GM12878 (cell line): Measurements from ENCODE around the gene ZNF154.

Experiments
- ATF2 ChIP-seq: IDR thresholded peaks from 2 replicates; pipeline ENCODE4 v1.6.1; 2012; ENCODE audit warnings: low read length, inconsistent platforms
- ATF7 ChIP-seq: fragments of 450-650 bp; IDR thresholded peaks from 2 replicates; pipeline ENCODE4 v1.6.1; 2016; ENCODE audit warnings: low read depth, mild to moderate bottlenecking
- CEBPB ChIP-seq, 2 experiments: fragments of 150-350 bp in 1 of 2; IDR thresholded peaks; 2 replicates each; pipeline ENCODE4 v1.6.1; 2012 to 2014; ENCODE audit warnings: low read depth in 2 of 2, low read length in 2 of 2, borderline replicate concordance in 1 of 2, inconsistent platforms in 1 of 2
- CTCF ChIP-seq, 3 experiments: IDR thresholded peaks in 2 of 3; conservative IDR thresholded peaks in 1 of 3; 2 replicates each; pipeline ENCODE4 v1.5.1; 2011; ENCODE audit warnings: low read depth in 3 of 3, low read length in 3 of 3, mild to moderate bottlenecking in 3 of 3, control low read depth in 2 of 3, moderate library complexity in 2 of 3, inconsistent platforms in 1 of 3, mixed read lengths in 1 of 3; ENCODE audit not compliant: control insufficient read depth in 2 of 3, insufficient read depth in 1 of 3; ENCODE audit errors: extremely low read depth in 1 of 3
- KAT2A ChIP-seq: conservative IDR thresholded peaks from 2 replicates; pipeline ENCODE4 v1.6.1; 2011; ENCODE audit warnings: low read depth, low read length; ENCODE audit not compliant: control insufficient read depth
- MAX ChIP-seq: IDR thresholded peaks from 2 replicates; pipeline ENCODE4 v1.6.1; 2012; ENCODE audit warnings: low read depth, low read length, improper control_type of control experiment
- MYC ChIP-seq: IDR thresholded peaks from 2 replicates; pipeline ENCODE4 v1.6.1; 2011; ENCODE audit warnings: mild to moderate bottlenecking, low read length, moderate library complexity, inconsistent platforms; ENCODE audit not compliant: insufficient read depth, insufficient replicate concordance, insufficient read length, severe bottlenecking
- NFXL1 ChIP-seq: fragments of 450-650 bp; IDR thresholded peaks from 2 replicates; pipeline ENCODE4 v1.6.1; 2017; ENCODE audit warnings: antibody characterized with exemption, mild to moderate bottlenecking, borderline replicate concordance
- POLR2AphosphoS5 ChIP-seq: IDR thresholded peaks from 2 replicates; pipeline ENCODE4 v1.6.1; 2011; ENCODE audit warnings: mild to moderate bottlenecking, low read length, inconsistent platforms
- SMAD1 ChIP-seq: fragments of 450-650 bp; IDR thresholded peaks from 2 replicates; pipeline ENCODE4 v1.6.1; 2018; ENCODE audit warnings: mild to moderate bottlenecking, low read depth; ENCODE audit not compliant: partially characterized antibody
- SRF ChIP-seq, 2 experiments: IDR thresholded peaks; 2 replicates each; pipeline ENCODE4 v1.6.1; 2011; ENCODE audit warnings: low read depth in 2 of 2, low read length in 2 of 2, mild to moderate bottlenecking in 1 of 2, moderate library complexity in 1 of 2
- TARDBP ChIP-seq: IDR thresholded peaks from 2 replicates; pipeline ENCODE4 v1.6.1; 2016; ENCODE audit warnings: borderline replicate concordance
- YY1 ChIP-seq: IDR thresholded peaks from 2 replicates; pipeline ENCODE4 v1.6.1; 2011; ENCODE audit warnings: low read depth, mild to moderate bottlenecking, low read length

GRCh38 chr19:57664269-57665127, 44.5 kb downstream of the ZNF154 start:
- TF ChIP-seq YY1, result no peak
- no peak for TF ChIP-seq POLR2AphosphoS5
- no peak for TF ChIP-seq ATF2
- TF ChIP-seq TARDBP, result no peak
- no peak for TF ChIP-seq CEBPB (IDR thresholded peaks at IDR 0.05; ENCODE audit: borderline replicate concordance in 1 of 2, low read depth in 2 of 2, low read length in 2 of 2)
- TF ChIP-seq MYC, result no peak
- TF ChIP-seq KAT2A, result no peak
- TF ChIP-seq ATF7, result no peak
- no peak for TF ChIP-seq SMAD1
- TF ChIP-seq CTCF (IDR thresholded peaks at IDR 0.05 in 2 of 3, conservative IDR thresholded peaks at IDR 0.05 in 1 of 3; ENCODE audit: control insufficient read depth in 2 of 3, extremely low read depth in 1 of 3, insufficient read depth in 1 of 3, low read depth in 3 of 3, low read length in 3 of 3), result no peak
- TF ChIP-seq SRF (IDR thresholded peaks at IDR 0.05; ENCODE audit: low read depth in 2 of 2, low read length in 2 of 2), result no peak
- no peak for TF ChIP-seq NFXL1
- no peak for TF ChIP-seq MAX
